NCI-H82 (cell line): ENCODE results near the gene EMILIN2.
"Not testable (repeated sequence)": the region's sequence is repeated elsewhere in the genome, so short reads cannot be mapped to it uniquely, and the experiment has no call there.

Experiments used
- DNase-seq: peaks from one replicate; lab custom pipeline; 2025; lab: John Stamatoyannopoulos, UW

The EMILIN2 gene

GRCh38 chr18:2845172-2845571 lies 1.6 kb upstream of the EMILIN2 start:
- no peak for DNase-seq

GRCh38 chr18:2847317-2848246 lies 776 bp downstream of the EMILIN2 start:
- DNase-seq = no peak

- DNase-seq = no peak
These were observed 1.7 kb downstream of the EMILIN2 start for GRCh38 chr18:2848247-2849246.

- DNase-seq = no peak
These were observed 4.0 kb downstream of the EMILIN2 start for GRCh38 chr18:2850816-2851215.

- DNase-seq = no peak
These were observed 5.0 kb downstream of the EMILIN2 start for GRCh38 chr18:2851771-2852170.

DNA sequence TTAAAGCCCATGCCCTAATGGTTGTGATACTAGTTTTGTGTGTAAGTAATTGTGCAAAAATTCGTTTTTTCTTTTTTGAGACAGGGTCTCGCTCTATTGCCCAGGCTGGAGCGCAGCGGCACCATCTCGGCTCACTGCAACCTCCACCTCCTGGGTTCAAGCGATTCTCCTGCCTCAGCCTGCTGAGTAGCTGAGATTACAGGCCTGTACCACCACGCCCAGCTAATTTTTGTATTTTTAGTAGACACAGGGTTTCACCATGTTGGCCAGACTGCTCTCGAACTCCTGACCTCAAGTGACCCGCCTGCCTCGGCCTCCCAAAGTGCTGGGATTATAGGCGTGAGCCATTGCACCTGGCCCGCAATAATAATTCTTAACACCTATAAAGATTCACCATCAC lies 5.7 kb downstream of the EMILIN2 start:
- not testable (repeated sequence) for DNase-seq

DNA sequence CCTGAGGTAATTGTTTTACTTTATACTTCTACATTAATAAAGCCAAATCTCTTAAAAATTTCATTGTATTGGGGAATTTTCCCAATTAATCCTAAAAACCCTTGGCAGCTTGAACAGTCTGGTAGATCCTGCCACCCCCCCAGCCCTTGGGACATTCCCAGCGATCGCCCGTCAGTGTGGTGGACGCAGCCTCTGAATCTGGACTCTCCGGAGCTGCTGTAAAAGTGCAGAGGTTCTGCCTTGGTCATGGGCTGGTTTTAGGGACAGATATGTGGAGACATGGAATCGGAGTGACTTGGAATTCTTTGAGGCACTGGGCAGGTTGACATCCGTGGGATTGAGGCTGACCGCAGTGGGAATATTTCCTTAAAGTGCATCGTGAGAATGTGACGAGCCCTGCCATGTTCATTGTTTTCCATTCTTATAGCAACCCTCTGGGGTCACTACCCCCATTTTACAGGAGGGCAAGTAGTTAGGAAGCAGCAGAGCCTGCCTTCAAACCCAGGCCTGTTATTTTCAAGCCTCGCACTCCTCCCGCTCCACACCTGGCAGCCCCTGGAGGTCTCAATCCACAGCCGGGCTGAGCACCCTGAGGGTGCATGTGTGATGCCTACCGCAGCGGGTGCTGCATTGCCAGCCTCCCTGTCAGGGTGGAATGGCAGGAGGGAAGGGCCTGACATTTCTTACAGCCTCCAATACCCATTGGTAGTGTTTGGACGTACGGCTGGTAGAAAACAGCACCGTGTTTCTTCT lies 6.5 kb downstream of the EMILIN2 start:
- no peak for DNase-seq

- DNase-seq = no peak
These were observed 7.3 kb downstream of the EMILIN2 start for GRCh38 chr18:2853926-2854664.

DNA sequence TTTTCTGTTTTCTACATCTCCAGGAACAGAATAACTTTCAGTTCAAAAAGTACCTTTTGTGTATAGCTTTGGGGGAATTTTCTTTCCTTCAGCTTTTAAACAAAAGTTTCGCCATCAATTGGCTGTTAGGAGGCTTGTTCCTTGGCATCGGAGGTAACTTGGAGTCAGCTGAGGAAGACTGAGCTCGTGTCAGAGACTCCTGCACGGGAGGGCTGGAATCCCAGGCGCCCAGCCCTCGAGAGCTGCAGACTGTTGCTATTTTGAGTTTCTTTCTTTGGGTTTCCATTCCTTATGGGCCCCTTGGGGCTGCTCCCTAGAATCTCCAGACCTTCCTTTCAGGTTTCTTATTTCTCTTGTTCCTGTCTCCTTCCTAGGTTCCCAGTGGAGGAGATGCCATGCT lies 8.1 kb downstream of the EMILIN2 start:
- DNase-seq = no peak

- DNase-seq = no peak
These were observed 8.9 kb downstream of the EMILIN2 start for GRCh38 chr18:2855560-2856350.

DNA sequence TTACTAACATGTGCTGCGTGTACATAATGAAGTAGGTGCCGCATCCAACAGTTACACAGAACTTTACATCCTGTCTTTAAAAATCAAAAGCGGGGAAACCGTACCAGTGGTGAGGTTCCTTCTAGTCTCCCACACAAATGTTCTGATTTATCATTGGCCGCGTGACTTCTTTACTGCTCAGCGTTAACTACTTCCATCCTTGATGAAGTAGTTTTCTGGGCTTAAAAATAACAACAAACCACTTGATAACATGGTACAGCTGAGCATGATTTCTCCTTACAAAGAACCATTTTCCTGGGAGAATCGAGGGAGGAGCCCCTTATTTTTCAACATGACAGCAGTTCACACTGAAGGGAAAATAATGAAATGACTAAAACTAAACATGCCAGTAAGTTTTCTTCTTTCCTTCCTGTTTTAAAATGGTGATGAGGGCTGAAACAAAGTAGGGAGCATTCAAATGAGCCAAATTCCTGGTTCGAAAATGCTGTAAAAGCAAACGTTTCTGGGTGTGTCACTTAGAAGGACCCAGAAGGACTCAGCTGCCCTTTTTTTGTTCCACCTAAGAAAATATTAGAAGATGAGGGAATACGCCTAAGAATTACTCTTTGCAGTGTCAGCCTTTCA lies 9.9 kb downstream of the EMILIN2 start:
- DNase-seq = no peak

DNA sequence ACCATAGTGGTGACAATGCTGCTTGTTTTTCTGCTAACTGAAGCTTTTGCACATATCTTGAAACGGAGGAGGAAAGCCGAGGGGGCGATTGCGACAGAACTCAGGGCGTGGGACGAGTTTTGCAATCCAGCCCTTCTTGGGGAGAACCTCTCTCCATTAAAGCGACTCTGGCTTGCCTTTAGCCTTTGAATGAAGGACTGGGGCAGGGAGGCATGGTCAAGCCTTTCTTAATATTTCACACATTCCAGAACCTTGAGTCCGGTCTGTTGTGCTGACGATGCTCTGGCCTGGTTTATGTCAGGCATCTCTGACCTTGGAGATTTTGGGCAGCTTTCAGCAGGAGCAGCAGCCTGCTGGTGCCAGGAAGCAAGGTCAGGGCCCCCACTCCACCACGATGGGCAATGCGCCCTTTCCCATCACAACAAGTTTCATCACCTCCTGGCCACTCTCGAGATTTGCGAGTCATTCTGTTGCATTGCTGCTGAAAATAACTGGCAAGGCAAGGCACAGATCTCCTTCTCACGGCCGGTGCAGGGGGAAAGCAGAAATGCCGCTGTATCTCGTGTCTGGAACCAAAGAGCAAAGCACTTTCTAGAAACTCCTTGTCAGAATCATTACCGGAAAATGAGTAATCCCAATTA lies 10.8 kb downstream of the EMILIN2 start:
- no peak for DNase-seq

GRCh38 chr18:2860397-2860796 lies 13.6 kb downstream of the EMILIN2 start:
- not testable (repeated sequence) for DNase-seq

DNA sequence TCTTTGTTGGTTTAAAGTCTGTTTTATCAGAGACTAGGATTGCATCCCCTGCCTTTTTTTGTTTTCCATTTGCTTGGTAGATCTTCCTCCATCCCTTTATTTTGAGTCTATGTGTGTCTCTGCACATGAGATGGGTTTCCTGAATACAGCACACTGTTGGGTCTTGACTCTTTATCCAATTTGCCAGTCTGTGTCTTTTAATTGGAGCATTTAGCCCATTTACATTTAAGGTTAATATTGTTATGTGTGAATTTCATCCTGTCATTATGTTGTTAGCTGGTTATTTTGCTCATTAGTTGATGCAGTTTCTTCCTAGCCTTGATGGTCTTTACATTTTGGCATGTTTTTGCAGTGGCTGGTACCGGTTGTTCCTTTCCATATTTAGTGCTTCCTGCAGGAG lies 17.2 kb downstream of the EMILIN2 start:
- DNase-seq = not testable (repeated sequence)

DNA sequence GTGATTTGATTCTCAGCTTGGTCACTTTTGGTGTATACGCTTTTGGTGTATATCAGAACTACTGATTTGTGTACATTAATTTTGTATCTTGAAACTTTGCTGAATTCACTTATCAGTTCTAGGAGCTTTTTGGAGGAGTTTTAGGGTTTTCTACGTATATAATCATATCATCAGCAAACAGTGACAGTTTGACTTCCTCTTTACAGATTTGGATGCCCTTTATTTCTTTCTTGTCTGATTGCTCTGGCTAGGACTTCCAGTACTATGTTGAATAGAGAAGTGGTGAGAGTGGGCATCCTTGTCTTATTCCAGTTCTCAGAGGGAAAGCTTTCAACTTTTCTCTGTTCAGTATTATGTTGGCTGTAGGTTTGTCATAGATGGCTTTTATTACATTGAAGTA lies 19.7 kb downstream of the EMILIN2 start:
- not testable (repeated sequence) for DNase-seq

DNA sequence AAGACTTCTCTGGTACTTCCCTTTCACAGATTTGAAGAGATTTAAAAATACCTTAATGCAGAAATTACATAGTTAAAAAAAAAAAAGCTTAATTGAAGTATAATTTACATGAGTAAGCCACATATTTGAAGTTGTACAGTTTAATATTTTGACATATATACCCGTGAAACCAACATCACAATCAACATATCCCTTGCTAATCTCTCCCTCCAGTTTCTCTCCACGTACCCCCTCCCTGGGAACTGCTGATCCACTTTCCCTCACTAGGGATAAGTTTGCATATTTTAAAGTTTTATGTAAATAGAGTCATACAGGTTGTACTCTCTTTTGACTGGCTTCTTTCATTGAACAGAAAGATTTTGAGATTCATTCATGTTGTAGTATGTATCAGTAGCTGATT lies 22.4 kb downstream of the EMILIN2 start:
- no peak for DNase-seq

GRCh38 chr18:2871111-2871720 lies 24.4 kb downstream of the EMILIN2 start:
- DNase-seq = no peak

DNA sequence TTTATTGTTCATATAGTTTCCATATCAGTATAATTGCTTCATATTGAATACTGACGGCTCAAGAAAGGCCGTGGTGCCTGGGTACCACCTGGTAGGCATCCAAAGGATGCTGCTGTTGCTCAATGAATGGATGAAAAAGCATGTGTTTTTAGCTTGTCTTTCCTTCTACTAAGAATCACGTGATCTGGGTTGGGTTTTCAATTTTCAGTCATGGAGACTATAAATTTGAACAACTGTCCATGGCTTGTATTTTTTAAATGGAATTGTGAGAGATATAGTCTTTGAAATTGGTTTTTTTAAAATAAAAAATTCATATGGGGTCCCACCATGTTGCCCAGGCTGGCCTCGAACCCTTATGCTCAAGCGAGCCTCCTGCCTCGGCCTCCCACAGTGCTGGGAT lies 25.3 kb downstream of the EMILIN2 start:
- DNase-seq = no peak

DNA sequence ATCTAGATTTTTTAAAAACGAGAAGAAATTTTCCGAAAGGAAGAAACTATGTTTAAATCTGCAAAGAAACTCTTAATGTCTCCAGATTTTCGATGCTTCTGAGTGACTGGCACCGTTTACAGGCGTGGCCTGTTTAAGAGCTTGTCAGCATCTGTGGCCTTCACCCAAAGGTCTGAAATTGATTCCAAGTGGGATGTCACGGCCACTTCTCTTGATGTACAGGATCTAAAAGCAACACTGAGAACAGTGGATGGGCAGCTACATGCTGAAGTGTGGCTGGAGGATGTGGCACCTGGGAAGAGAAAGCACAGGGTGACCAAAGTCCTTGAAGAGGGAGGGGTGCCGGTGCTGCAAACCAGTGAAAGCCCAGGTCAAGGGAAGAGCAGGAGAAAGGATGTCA lies 28.0 kb downstream of the EMILIN2 start:
- no peak for DNase-seq
